ENCODE data around the gene SCAMP5. TPM values are rescaled to one million over a fixed set of nuclear protein-coding genes. Genes with fewer than 3 reads are reported as not detected.

The SCAMP5 gene
- total RNA-seq, 2 donors from 2014 or later, result 21.9 to 33.5 TPM

- peaks cover 12% of the 10 kb centered on the region for H3K27me3 Mint-ChIP-seq (ENCODE audit: insufficient read depth)
- Histone ChIP-seq H3K9me3 (ENCODE audit: control insufficient read depth, low read length) (no peaks in the 10 kb centered on the region), H3K36me3 (ENCODE audit: control insufficient read depth, insufficient read depth, low read length) (no peaks in the 10 kb centered on the region), H3K27me3 (ENCODE audit: control insufficient read depth, insufficient read depth, low read length, poor library complexity, severe bottlenecking) (peaks cover 16% of the 10 kb centered on the region), H3K27ac (ENCODE audit: low read depth, low read length) (no peak overlapping the region), H3K4me1 (ENCODE audit: control insufficient read depth, insufficient read depth, low read length) (no peaks in the 10 kb centered on the region), H3K4me3 (ENCODE audit: low read length) (no peak overlapping the region), H3K9ac (ENCODE audit: extremely low read depth, low read length, poor library complexity, severe bottlenecking) (no peak overlapping the region)
- TF ChIP-seq CTCF (conservative IDR thresholded peaks at IDR 0.05), result no peak
- peaks cover 13% of the 10 kb centered on the region for H3K36me3 Mint-ChIP-seq (ENCODE audit: low read depth)
- H3K4me1 Mint-ChIP-seq, result peaks cover 3% of the 10 kb centered on the region
- H3K4me3 Mint-ChIP-seq, result no peak overlapping the region
- 87 to 92% methylated on average over 5 to 6 of the region's 6 CpGs for WGBS, 2 experiments (ENCODE audit: insufficient coverage in 1 of 2, insufficient read length in 1 of 2)
- H3K27ac Mint-ChIP-seq, result no peak overlapping the region
- DNase-seq, result no peak
- H3K9me3 Mint-ChIP-seq, result no peaks in the 10 kb centered on the region
These were observed 5.9 kb downstream of the SCAMP5 start for GRCh38 chr15:75001310-75001709.

- no peak for DNase-seq
- peaks cover 6% of the 10 kb centered on the region for H3K27me3 ChIP-seq (ENCODE audit: control insufficient read depth, insufficient read depth, low read length, poor library complexity, severe bottlenecking)
- H3K27ac ChIP-seq (ENCODE audit: low read depth, low read length), result no peak overlapping the region
- no peak overlapping the region for H3K9ac ChIP-seq (ENCODE audit: extremely low read depth, low read length, poor library complexity, severe bottlenecking)
- H3K4me1 ChIP-seq (ENCODE audit: control insufficient read depth, insufficient read depth, low read length), result no peaks in the 10 kb centered on the region
- Mint-ChIP-seq H3K27me3 (ENCODE audit: insufficient read depth) (peaks cover 3% of the 10 kb centered on the region), H3K9me3 (no peaks in the 10 kb centered on the region), H3K36me3 (ENCODE audit: low read depth) (peaks cover 11% of the 10 kb centered on the region), H3K4me1 (no peaks in the 10 kb centered on the region), H3K4me3 (no peak overlapping the region), H3K27ac (no peak overlapping the region)
- 71 to 91% methylated on average over 5 to 7 of the region's 7 CpGs for WGBS, 2 experiments (ENCODE audit: insufficient coverage in 1 of 2, insufficient read length in 1 of 2)
- no peak overlapping the region for H3K4me3 ChIP-seq (ENCODE audit: low read length)
- no peaks in the 10 kb centered on the region for H3K9me3 ChIP-seq (ENCODE audit: control insufficient read depth, low read length)
- no peaks in the 10 kb centered on the region for H3K36me3 ChIP-seq (ENCODE audit: control insufficient read depth, insufficient read depth, low read length)
- no peak for TF ChIP-seq CTCF (conservative IDR thresholded peaks at IDR 0.05)
These were observed 7.0 kb downstream of the SCAMP5 start for GRCh38 chr15:75002398-75002797.

- Mint-ChIP-seq H3K4me3 (no peak overlapping the region), H3K4me1 (no peaks in the 10 kb centered on the region), H3K36me3 (ENCODE audit: low read depth) (peaks cover 5% of the 10 kb centered on the region), H3K27me3 (ENCODE audit: insufficient read depth) (no peaks in the 10 kb centered on the region), H3K27ac (no peak overlapping the region), H3K9me3 (no peaks in the 10 kb centered on the region)
- no peaks in the 10 kb centered on the region for H3K4me1 ChIP-seq (ENCODE audit: control insufficient read depth, insufficient read depth, low read length)
- H3K4me3 ChIP-seq (ENCODE audit: low read length), result no peak overlapping the region
- no peak overlapping the region for H3K9ac ChIP-seq (ENCODE audit: extremely low read depth, low read length, poor library complexity, severe bottlenecking)
- no peak overlapping the region for H3K27ac ChIP-seq (ENCODE audit: low read depth, low read length)
- WGBS, 2 experiments (ENCODE audit: insufficient coverage in 1 of 2, insufficient read length in 1 of 2), result 95 to 96% methylated on average over 8 to 13 of the region's 13 CpGs
- H3K9me3 ChIP-seq (ENCODE audit: control insufficient read depth, low read length), result no peaks in the 10 kb centered on the region
- no peak for TF ChIP-seq CTCF (conservative IDR thresholded peaks at IDR 0.05)
- DNase-seq, result no peak
- H3K36me3 ChIP-seq (ENCODE audit: control insufficient read depth, insufficient read depth, low read length), result no peaks in the 10 kb centered on the region
- no peaks in the 10 kb centered on the region for H3K27me3 ChIP-seq (ENCODE audit: control insufficient read depth, insufficient read depth, low read length, poor library complexity, severe bottlenecking)
These were observed 11.9 kb downstream of the SCAMP5 start for GRCh38 chr15:75007216-75007615.

Measured in endodermal cell (in vitro differentiated cells).